IPS DF 4.7 (cell line): ENCODE measurements around the gene BAZ2A.

Source experiments
- DNase-seq: peaks from one replicate; pipeline ENCODE4 v3.0.0-alpha.2; 2013; ENCODE audit warnings: low spot score; ENCODE audit errors: extremely low read depth

The BAZ2A gene

GRCh38 chr12:56635806-56636674 is 5.9 kb upstream of the BAZ2A start:
- DNase-seq = no peak

GRCh38 chr12:56634837-56635791 is 5.0 kb upstream of the BAZ2A start:
- DNase-seq = no peak

- DNase-seq = peak; percentile 66
Measured at GRCh38 chr12:56634242-56634836, 4.2 kb upstream of the BAZ2A start.

GRCh38 chr12:56633468-56634241 is 3.5 kb upstream of the BAZ2A start:
- DNase-seq = no peak

- no peak for DNase-seq
Measured at GRCh38 chr12:56632701-56633467, 2.8 kb upstream of the BAZ2A start.

- no peak for DNase-seq
Measured at GRCh38 chr12:56631790-56632700, 1.9 kb upstream of the BAZ2A start.

- no peak for DNase-seq
Measured at GRCh38 chr12:56629459-56630179, 507 bp downstream of the BAZ2A start.

GRCh38 chr12:56628671-56629458 is 1.3 kb downstream of the BAZ2A start:
- no peak for DNase-seq

- DNase-seq = no peak
Measured at GRCh38 chr12:56626701-56627100, 3.4 kb downstream of the BAZ2A start.

- DNase-seq = no peak
Measured at GRCh38 chr12:56622535-56622934, 7.6 kb downstream of the BAZ2A start.

GRCh38 chr12:56616925-56617324 is 13.2 kb downstream of the BAZ2A start:
- no peak for DNase-seq

- DNase-seq = no peak
Measured at GRCh38 chr12:56616244-56616643, 13.9 kb downstream of the BAZ2A start.

GRCh38 chr12:56614627-56615026 is 15.5 kb downstream of the BAZ2A start:
- DNase-seq = no peak

- DNase-seq = no peak
Measured at GRCh38 chr12:56604355-56604754, 25.8 kb downstream of the BAZ2A start.

- DNase-seq = no peak
Measured at GRCh38 chr12:56602239-56602638, 27.9 kb downstream of the BAZ2A start.

GRCh38 chr12:56601503-56601902 is 28.6 kb downstream of the BAZ2A start:
- no peak for DNase-seq

- no peak for DNase-seq
Measured at GRCh38 chr12:56600753-56601152, 29.4 kb downstream of the BAZ2A start.

- no peak for DNase-seq
Measured at GRCh38 chr12:56599797-56600196, 30.3 kb downstream of the BAZ2A start.
